Measurements from ENCODE around the gene ZNF785. TPM values are rescaled to one million over a fixed set of nuclear protein-coding genes. Genes with fewer than 3 reads are reported as not detected.

ZNF785 gene
- total RNA-seq, 1 experiment from 2014 or later, result 16.0 TPM

- TF ChIP-seq, protein P1, sequence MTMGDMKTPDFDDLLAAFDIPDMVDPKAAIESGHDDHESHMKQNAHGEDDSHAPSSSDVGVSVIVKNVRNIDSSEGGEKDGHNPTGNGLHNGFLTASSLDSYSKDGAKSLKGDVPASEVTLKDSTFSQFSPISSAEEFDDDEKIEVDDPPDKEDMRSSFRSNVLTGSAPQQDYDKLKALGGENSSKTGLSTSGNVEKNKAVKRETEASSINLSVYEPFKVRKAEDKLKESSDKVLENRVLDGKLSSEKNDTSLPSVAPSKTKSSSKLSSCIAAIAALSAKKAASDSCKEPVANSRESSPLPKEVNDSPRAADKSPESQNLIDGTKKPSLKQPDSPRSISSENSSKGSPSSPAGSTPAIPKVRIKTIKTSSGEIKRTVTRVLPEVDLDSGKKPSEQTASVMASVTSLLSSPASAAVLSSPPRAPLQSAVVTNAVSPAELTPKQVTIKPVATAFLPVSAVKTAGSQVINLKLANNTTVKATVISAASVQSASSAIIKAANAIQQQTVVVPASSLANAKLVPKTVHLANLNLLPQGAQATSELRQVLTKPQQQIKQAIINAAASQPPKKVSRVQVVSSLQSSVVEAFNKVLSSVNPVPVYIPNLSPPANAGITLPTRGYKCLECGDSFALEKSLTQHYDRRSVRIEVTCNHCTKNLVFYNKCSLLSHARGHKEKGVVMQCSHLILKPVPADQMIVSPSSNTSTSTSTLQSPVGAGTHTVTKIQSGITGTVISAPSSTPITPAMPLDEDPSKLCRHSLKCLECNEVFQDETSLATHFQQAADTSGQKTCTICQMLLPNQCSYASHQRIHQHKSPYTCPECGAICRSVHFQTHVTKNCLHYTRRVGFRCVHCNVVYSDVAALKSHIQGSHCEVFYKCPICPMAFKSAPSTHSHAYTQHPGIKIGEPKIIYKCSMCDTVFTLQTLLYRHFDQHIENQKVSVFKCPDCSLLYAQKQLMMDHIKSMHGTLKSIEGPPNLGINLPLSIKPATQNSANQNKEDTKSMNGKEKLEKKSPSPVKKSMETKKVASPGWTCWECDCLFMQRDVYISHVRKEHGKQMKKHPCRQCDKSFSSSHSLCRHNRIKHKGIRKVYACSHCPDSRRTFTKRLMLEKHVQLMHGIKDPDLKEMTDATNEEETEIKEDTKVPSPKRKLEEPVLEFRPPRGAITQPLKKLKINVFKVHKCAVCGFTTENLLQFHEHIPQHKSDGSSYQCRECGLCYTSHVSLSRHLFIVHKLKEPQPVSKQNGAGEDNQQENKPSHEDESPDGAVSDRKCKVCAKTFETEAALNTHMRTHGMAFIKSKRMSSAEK (CRISPR knock-in tag; IDR thresholded peaks at IDR 0.05; ENCODE audit: borderline replicate concordance), result no peak
- TF ChIP-seq SMAD4 (CRISPR knock-in tag; IDR thresholded peaks at IDR 0.05) (no peak), AFF4 (CRISPR knock-in tag; IDR thresholded peaks at IDR 0.05; ENCODE audit: borderline replicate concordance) (no peak), GRHL2 (CRISPR knock-in tag; IDR thresholded peaks at IDR 0.05; ENCODE audit: insufficient replicate concordance, severe bottlenecking) (no peak), JUN (CRISPR knock-in tag; IDR thresholded peaks at IDR 0.05) (no peak)
Observed at GRCh38 chr16:30569281-30569680, 16.2 kb downstream of the ZNF785 start (continued).

DNA sequence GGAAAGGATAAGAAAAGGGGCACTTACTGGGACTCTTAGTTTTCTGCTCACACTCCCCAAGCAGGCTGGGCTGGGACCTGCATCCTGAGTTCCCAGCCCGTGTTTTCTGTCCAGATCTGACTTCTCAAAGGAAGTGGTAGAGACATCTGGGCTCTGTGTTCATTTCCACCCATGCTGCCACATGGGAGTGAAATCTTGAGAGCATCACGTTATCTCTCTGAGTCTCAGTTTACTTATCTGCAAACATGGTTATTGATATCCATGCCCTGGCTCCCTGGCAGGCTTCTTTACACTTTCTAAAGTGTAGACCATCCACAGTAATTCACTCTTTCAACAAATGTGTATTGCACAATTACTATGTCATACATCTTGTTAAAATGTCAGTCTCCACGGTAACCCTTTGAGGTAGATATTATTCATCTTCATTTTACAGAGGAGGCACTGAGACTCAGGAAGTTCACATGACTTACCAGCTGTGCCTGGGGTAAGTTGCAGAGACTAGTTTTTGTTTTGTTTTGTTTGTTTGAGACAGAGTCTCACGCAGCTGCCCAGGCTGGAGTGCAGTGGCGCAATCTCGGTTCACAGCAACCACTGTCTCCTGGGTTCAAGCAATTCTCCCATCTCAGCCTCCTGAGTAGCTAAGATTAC, 17.4 kb downstream of the ZNF785 start:
- no peak for ATAC-seq
- no peak for TF ChIP-seq NR3C1 (CRISPR knock-in tag; conservative IDR thresholded peaks at IDR 0.05; ENCODE audit: low read depth)
- no peak for TF ChIP-seq GTF2I (CRISPR knock-in tag; conservative IDR thresholded peaks at IDR 0.05)
- TF ChIP-seq, protein P2, sequence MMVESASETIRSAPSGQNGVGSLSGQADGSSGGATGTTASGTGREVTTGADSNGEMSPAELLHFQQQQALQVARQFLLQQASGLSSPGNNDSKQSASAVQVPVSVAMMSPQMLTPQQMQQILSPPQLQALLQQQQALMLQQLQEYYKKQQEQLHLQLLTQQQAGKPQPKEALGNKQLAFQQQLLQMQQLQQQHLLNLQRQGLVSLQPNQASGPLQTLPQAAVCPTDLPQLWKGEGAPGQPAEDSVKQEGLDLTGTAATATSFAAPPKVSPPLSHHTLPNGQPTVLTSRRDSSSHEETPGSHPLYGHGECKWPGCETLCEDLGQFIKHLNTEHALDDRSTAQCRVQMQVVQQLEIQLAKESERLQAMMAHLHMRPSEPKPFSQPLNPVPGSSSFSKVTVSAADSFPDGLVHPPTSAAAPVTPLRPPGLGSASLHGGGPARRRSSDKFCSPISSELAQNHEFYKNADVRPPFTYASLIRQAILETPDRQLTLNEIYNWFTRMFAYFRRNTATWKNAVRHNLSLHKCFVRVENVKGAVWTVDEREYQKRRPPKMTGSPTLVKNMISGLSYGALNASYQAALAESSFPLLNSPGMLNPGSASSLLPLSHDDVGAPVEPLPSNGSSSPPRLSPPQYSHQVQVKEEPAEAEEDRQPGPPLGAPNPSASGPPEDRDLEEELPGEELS (CRISPR knock-in tag; IDR thresholded peaks at IDR 0.05), result no peak
- TF ChIP-seq NR1H2 (CRISPR knock-in tag; IDR thresholded peaks at IDR 0.05), result no peak
- no peak for TF ChIP-seq ZNF425 (CRISPR knock-in tag; conservative IDR thresholded peaks at IDR 0.05)
- TF ChIP-seq, protein P3, sequence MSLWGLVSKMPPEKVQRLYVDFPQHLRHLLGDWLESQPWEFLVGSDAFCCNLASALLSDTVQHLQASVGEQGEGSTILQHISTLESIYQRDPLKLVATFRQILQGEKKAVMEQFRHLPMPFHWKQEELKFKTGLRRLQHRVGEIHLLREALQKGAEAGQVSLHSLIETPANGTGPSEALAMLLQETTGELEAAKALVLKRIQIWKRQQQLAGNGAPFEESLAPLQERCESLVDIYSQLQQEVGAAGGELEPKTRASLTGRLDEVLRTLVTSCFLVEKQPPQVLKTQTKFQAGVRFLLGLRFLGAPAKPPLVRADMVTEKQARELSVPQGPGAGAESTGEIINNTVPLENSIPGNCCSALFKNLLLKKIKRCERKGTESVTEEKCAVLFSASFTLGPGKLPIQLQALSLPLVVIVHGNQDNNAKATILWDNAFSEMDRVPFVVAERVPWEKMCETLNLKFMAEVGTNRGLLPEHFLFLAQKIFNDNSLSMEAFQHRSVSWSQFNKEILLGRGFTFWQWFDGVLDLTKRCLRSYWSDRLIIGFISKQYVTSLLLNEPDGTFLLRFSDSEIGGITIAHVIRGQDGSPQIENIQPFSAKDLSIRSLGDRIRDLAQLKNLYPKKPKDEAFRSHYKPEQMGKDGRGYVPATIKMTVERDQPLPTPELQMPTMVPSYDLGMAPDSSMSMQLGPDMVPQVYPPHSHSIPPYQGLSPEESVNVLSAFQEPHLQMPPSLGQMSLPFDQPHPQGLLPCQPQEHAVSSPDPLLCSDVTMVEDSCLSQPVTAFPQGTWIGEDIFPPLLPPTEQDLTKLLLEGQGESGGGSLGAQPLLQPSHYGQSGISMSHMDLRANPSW (CRISPR knock-in tag; conservative IDR thresholded peaks at IDR 0.05; ENCODE audit: low read depth), result no peak
- TF ChIP-seq ETV6 (CRISPR knock-in tag; IDR thresholded peaks at IDR 0.05), result no peak
- TF ChIP-seq ARID4B (CRISPR knock-in tag; IDR thresholded peaks at IDR 0.05; ENCODE audit: borderline replicate concordance), result no peak
- no peak for TF ChIP-seq EMX1 (CRISPR knock-in tag; IDR thresholded peaks at IDR 0.05)
- TF ChIP-seq NFATC4 (CRISPR knock-in tag; IDR thresholded peaks at IDR 0.05), result no peak

More for the DNA sequence above, 17.4 kb downstream of the ZNF785 start:
- H3K4me3 Mint-ChIP-seq, result no peak overlapping the region
- POLR2A ChIA-PET, result interaction anchor here (0.7 kb wide), 1 partner anchor 70 kb away, joined by 4 read pairs; no protein-coding TSS in a partner anchor
- DNase-seq (ENCODE audit: low spot score), result no peak
- CTCF ChIA-PET, result interaction anchor here (1.1 kb wide), 1 partner anchor 33 kb away, joined by 3 read pairs; no protein-coding TSS in a partner anchor
- H3K9me3 Mint-ChIP-seq, result no peaks in the 10 kb centered on the region
- peaks cover 15% of the 10 kb centered on the region for H3K4me1 Mint-ChIP-seq
- H3K27me3 Mint-ChIP-seq (ENCODE audit: low read depth), result peaks cover 4% of the 10 kb centered on the region; the same call in 1 of the 2 replicates
- H3K27ac Mint-ChIP-seq, result no peak overlapping the region
- H3K36me3 Mint-ChIP-seq, result no peaks in the 10 kb centered on the region
